Neural cell (in vitro differentiated cells): ENCODE results near the gene AGFG1. TPM values are rescaled to one million over a fixed set of nuclear protein-coding genes. Genes with fewer than 3 reads are reported as not detected.

Experiments used
- H2AFZ ChIP-seq: fragments of 200-600, 300-800 bp; sonication (generic), shearing (Covaris generic); 2 replicates; pipeline ENCODE4 v1.6.0; 2014; ENCODE audit warnings: low read depth, mild to moderate bottlenecking, antibody characterized with exemption, low read length, moderate library complexity
- H3F3A ChIP-seq: fragments of 200-600 bp; shearing (Covaris generic); 2 replicates; pipeline ENCODE4 v1.6.1; 2016; ENCODE audit warnings: mild to moderate bottlenecking, moderate library complexity, mixed read lengths, antibody characterized with exemption, low read length; ENCODE audit not compliant: insufficient read depth, poor library complexity, severe bottlenecking
- H3K27ac ChIP-seq: fragments of 200-600, 300-800 bp; sonication (generic), shearing (Covaris generic); 2 replicates; pipeline ENCODE4 v1.5.1; 2014; ENCODE audit warnings: mild to moderate bottlenecking, low read length, moderate library complexity
- H3K27me3 ChIP-seq: fragments of 300-800, 200-600 bp; sonication (generic), shearing (Covaris generic); 2 replicates; pipeline ENCODE4 v1.6.0; 2014; ENCODE audit warnings: mild to moderate bottlenecking, low read depth, low read length, moderate library complexity; ENCODE audit not compliant: insufficient read depth
- H3K36me3 ChIP-seq: fragments of 300-800, 200-600 bp; sonication (generic), shearing (Covaris generic); 2 replicates; pipeline ENCODE4 v1.5.1; 2014; ENCODE audit warnings: mild to moderate bottlenecking, antibody characterized with exemption, low read length, moderate library complexity; ENCODE audit not compliant: insufficient read depth
- H3K4me2 ChIP-seq: fragments of 300-800, 200-600 bp; sonication (generic), shearing (Covaris generic); 2 replicates; pipeline ENCODE4 v1.6.0; 2014; ENCODE audit warnings: mild to moderate bottlenecking, low read length
- H3K4me3 ChIP-seq: fragments of 300-800, 200-600 bp; sonication (generic), shearing (Covaris generic); 2 replicates; pipeline ENCODE4 v1.5.1; 2014; ENCODE audit warnings: mild to moderate bottlenecking, low read length, moderate library complexity
- H3K79me2 ChIP-seq: fragments of 200-600 bp; shearing (Covaris generic); replicated peaks from 2 replicates; pipeline ENCODE4 v1.6.0; 2014; ENCODE audit warnings: mild to moderate bottlenecking, low read length, moderate library complexity; ENCODE audit not compliant: insufficient read depth
- H3K9ac ChIP-seq: fragments of 300-800, 200-600 bp; sonication (generic), shearing (Covaris generic); 2 replicates; pipeline ENCODE4 v1.6.1; 2016; ENCODE audit warnings: mild to moderate bottlenecking, low read length, mixed read lengths
- H3K9me2 ChIP-seq: fragments of 200-600 bp; shearing (Covaris generic); 2 replicates; pipeline ENCODE4 v1.6.1; 2016; ENCODE audit warnings: mild to moderate bottlenecking, low read length, mixed read lengths; ENCODE audit not compliant: insufficient read depth
- H3K9me3 ChIP-seq: fragments of 200-600, 300-800 bp; sonication (generic), shearing (Covaris generic); 2 replicates; pipeline ENCODE4 v1.6.1; 2016; ENCODE audit warnings: mild to moderate bottlenecking, mixed run types, low read length, moderate library complexity, mixed read lengths
- H4K20me1 ChIP-seq: fragments of 200-600 bp; shearing (Covaris generic); 2 replicates; pipeline ENCODE4 v1.6.1; 2016; ENCODE audit warnings: mild to moderate bottlenecking, mixed run types; ENCODE audit not compliant: insufficient read depth
- CTCF ChIP-seq: fragments of 450-650 bp; IDR thresholded peaks from 2 replicates; pipeline ENCODE4 v1.5.1; 2014; ENCODE audit warnings: antibody characterized with exemption, mild to moderate bottlenecking, moderate library complexity; ENCODE audit not compliant: poor library complexity, severe bottlenecking
- EP300 ChIP-seq: fragments of 450-650 bp; conservative IDR thresholded peaks from 2 replicates; pipeline ENCODE4 v1.6.1; 2014; ENCODE audit warnings: antibody characterized with exemption, mild to moderate bottlenecking, moderate library complexity; ENCODE audit not compliant: poor library complexity, severe bottlenecking
- EZH2 ChIP-seq: fragments of 200-600, 300-800 bp; shearing (Covaris generic), sonication (generic); IDR thresholded peaks from 2 replicates; pipeline ENCODE4 v1.6.1; 2014; ENCODE audit warnings: antibody characterized with exemption, low read length, borderline replicate concordance, mild to moderate bottlenecking; ENCODE audit not compliant: insufficient read depth, poor library complexity, severe bottlenecking
- MXI1 ChIP-seq: fragments of 450-650 bp; conservative IDR thresholded peaks from 2 replicates; pipeline ENCODE4 v1.6.1; 2014; ENCODE audit warnings: antibody characterized with exemption, mild to moderate bottlenecking; ENCODE audit not compliant: poor library complexity, severe bottlenecking
- POLR2AphosphoS5 ChIP-seq: IDR thresholded peaks from 2 replicates; pipeline ENCODE4 v1.6.1; 2012
- RAD21 ChIP-seq: fragments of 450-650 bp; conservative IDR thresholded peaks from 2 replicates; pipeline ENCODE4 v1.6.1; 2014; ENCODE audit warnings: antibody characterized with exemption, mild to moderate bottlenecking, moderate library complexity
- REST ChIP-seq: IDR thresholded peaks from 2 replicates; pipeline ENCODE4 v1.6.1; 2012; ENCODE audit warnings: borderline replicate concordance
- SMC3 ChIP-seq: fragments of 450-650 bp; conservative IDR thresholded peaks from 2 replicates; pipeline ENCODE4 v1.6.1; 2014; ENCODE audit warnings: antibody characterized with exemption, mild to moderate bottlenecking, moderate library complexity; ENCODE audit not compliant: poor library complexity
- TAF1 ChIP-seq: IDR thresholded peaks from 2 replicates; pipeline ENCODE4 v1.6.1; 2012; ENCODE audit warnings: low read depth
- polyA plus RNA-seq: library from polyadenylated mRNA; depleted of rRNA; stranded (reverse); fragments of >200 nt; gene quantifications from 2 replicates; pipeline ENCODE4 v1.2.3, GENCODE V29; 2014

The AGFG1 gene
- polyA plus RNA-seq, 1 donor from 2014 or later, result 106 TPM

GRCh38 chr2:227551836-227552235, 79.9 kb downstream of the AGFG1 start:
- Histone ChIP-seq H3K27me3 (no peaks in the 10 kb centered on the region), H3K9me2 (no peaks in the 10 kb centered on the region), H3K27ac (no peak overlapping the region), H3K36me3 (peaks cover 6% of the 10 kb centered on the region), H3K9me3 (no peaks in the 10 kb centered on the region), H4K20me1 (no peaks in the 10 kb centered on the region), H3K4me3 (no peak overlapping the region), H3F3A (no peaks in the 10 kb centered on the region), H2AFZ (no peak overlapping the region), H3K9ac (no peak overlapping the region), H3K4me2 (no peak overlapping the region), H3K79me2 (no peaks in the 10 kb centered on the region)
- TF ChIP-seq CTCF, result no peak
- no peak for TF ChIP-seq MXI1
- no peak for TF ChIP-seq SMC3
- no peak for TF ChIP-seq EZH2
- no peak for TF ChIP-seq POLR2AphosphoS5
- TF ChIP-seq EP300, result no peak
- TF ChIP-seq TAF1, result no peak
- TF ChIP-seq RAD21, result no peak
- TF ChIP-seq REST, result no peak

GRCh38 chr2:227562581-227562980, 90.6 kb downstream of the AGFG1 start:
- Histone ChIP-seq H3K36me3 (no peaks in the 10 kb centered on the region), H3K27ac (no peak overlapping the region), H3F3A (no peaks in the 10 kb centered on the region), H2AFZ (no peak overlapping the region), H4K20me1 (no peaks in the 10 kb centered on the region), H3K4me2 (no peak overlapping the region), H3K9ac (no peak overlapping the region), H3K9me3 (no peaks in the 10 kb centered on the region), H3K79me2 (no peaks in the 10 kb centered on the region), H3K4me3 (no peak overlapping the region), H3K9me2 (no peaks in the 10 kb centered on the region), H3K27me3 (no peaks in the 10 kb centered on the region)
- TF ChIP-seq EZH2 (no peak), TAF1 (no peak), EP300 (no peak), MXI1 (no peak), RAD21 (no peak), CTCF (no peak), SMC3 (no peak), POLR2AphosphoS5 (no peak), REST (no peak)
